GM11168 (cell line): ENCODE data around the gene CHGA.

Experiments used
- in situ Hi-C: fragments of 300-500 bp; cut with MboI; formaldehyde crosslinking; loops from one replicate; pipeline ENCODE4 v1.12.0; 2022; ENCODE audit warnings: low sequenced_read_pairs; ENCODE audit not compliant: unreplicated experiment

Gene CHGA

GRCh38 chr14:92928961-92929688 lies 6.2 kb downstream of the CHGA start:
- in situ Hi-C loops: no loop called here

- in situ Hi-C loops: no loop called here
Measured at GRCh38 chr14:92929689-92930608, 7.0 kb downstream of the CHGA start.

- in situ Hi-C loops: no loop called here
Measured at GRCh38 chr14:92930737-92931602, 8.0 kb downstream of the CHGA start.

- in situ Hi-C loops: no loop called here
Measured at GRCh38 chr14:92931681-92932447, 8.9 kb downstream of the CHGA start.

- in situ Hi-C loops: no loop called here
Measured at GRCh38 chr14:92932448-92933395, 9.8 kb downstream of the CHGA start.

- in situ Hi-C loops: no loop called here
Measured at GRCh38 chr14:92933481-92933880, 10.5 kb downstream of the CHGA start.

- in situ Hi-C loops: no loop called here
Measured at GRCh38 chr14:92934196-92935085, 11.5 kb downstream of the CHGA start.

- in situ Hi-C loops: no loop called here
Measured at GRCh38 chr14:92935446-92935845, 12.5 kb downstream of the CHGA start.

- in situ Hi-C loops: no loop called here
Measured at GRCh38 chr14:92936085-92936484, 13.1 kb downstream of the CHGA start.

GRCh38 chr14:92937051-92937937 lies 14.3 kb downstream of the CHGA start:
- in situ Hi-C loops: no loop called here

- in situ Hi-C loops: no loop called here
Measured at GRCh38 chr14:92938235-92938875, 15.4 kb downstream of the CHGA start.

GRCh38 chr14:92938890-92939671 lies 16.1 kb downstream of the CHGA start:
- in situ Hi-C loops: no loop called here

GRCh38 chr14:92939699-92940098 lies 16.7 kb downstream of the CHGA start:
- in situ Hi-C loops: loop anchor here (10.0 kb wide), 1 partner anchor 205 kb away; no protein-coding TSS in a partner anchor

- in situ Hi-C loops: loop anchor here (10.0 kb wide), 1 partner anchor 204 kb away; no protein-coding TSS in a partner anchor
Measured at GRCh38 chr14:92940543-92940942, 17.6 kb downstream of the CHGA start.

GRCh38 chr14:92941531-92941930 lies 18.6 kb downstream of the CHGA start:
- in situ Hi-C loops: loop anchor here (10.0 kb wide), 1 partner anchor 203 kb away; no protein-coding TSS in a partner anchor
